ENCODE results near the gene NEDD4L.
"Not testable (repeated sequence)": the region's sequence is repeated elsewhere in the genome, so short reads cannot be mapped to it uniquely, and the experiment has no call there.

The NEDD4L gene

GRCh38 chr18:58258692-58259342 is 214.8 kb downstream of the NEDD4L start:
- in situ Hi-C loops (cut with HindIII; ENCODE audit: low pct_ligation_motif_present, low sequenced_read_pairs), result no loop called here
- H3K36me3 ChIP-seq (replicated peaks), result peaks cover 7% of the 10 kb centered on the region
- H3K4me3 ChIP-seq (ENCODE audit: low read depth, low read length), result no peak overlapping the region
- no peak overlapping the region for H3K27ac ChIP-seq
- TF ChIP-seq CTCF (IDR thresholded peaks at IDR 0.05; ENCODE audit: low read depth, low read length, missing control alignments), result no peak
- no peaks in the 10 kb centered on the region for H3K27me3 ChIP-seq (replicated peaks)
- no peak for DNase-seq

- TF ChIP-seq CTCF (IDR thresholded peaks at IDR 0.05; ENCODE audit: low read depth, low read length, missing control alignments), result no peak
- Histone ChIP-seq H3K27me3 (replicated peaks) (no peaks in the 10 kb centered on the region), H3K4me3 (ENCODE audit: low read depth, low read length) (no peak overlapping the region), H3K27ac (no peak overlapping the region), H3K36me3 (replicated peaks) (no peaks in the 10 kb centered on the region)
- in situ Hi-C loops (cut with HindIII; ENCODE audit: low pct_ligation_motif_present, low sequenced_read_pairs), result no loop called here
- no peak for DNase-seq
Measured at GRCh38 chr18:58263055-58263957, 219.3 kb downstream of the NEDD4L start.

- no peak overlapping the region for H3K27ac ChIP-seq
- no peaks in the 10 kb centered on the region for H3K36me3 ChIP-seq (replicated peaks)
- H3K4me3 ChIP-seq (ENCODE audit: low read depth, low read length), result no peak overlapping the region
- DNase-seq, result no peak
- in situ Hi-C loops (cut with HindIII; ENCODE audit: low pct_ligation_motif_present, low sequenced_read_pairs), result no loop called here
- no peaks in the 10 kb centered on the region for H3K27me3 ChIP-seq (replicated peaks)
- TF ChIP-seq CTCF (IDR thresholded peaks at IDR 0.05; ENCODE audit: low read depth, low read length, missing control alignments), result no peak
Measured at GRCh38 chr18:58264075-58264474, 220.0 kb downstream of the NEDD4L start.

- no peak overlapping the region for H3K27ac ChIP-seq
- no peaks in the 10 kb centered on the region for H3K36me3 ChIP-seq (replicated peaks)
- TF ChIP-seq CTCF (IDR thresholded peaks at IDR 0.05; ENCODE audit: low read depth, low read length, missing control alignments), result no peak
- in situ Hi-C loops (cut with HindIII; ENCODE audit: low pct_ligation_motif_present, low sequenced_read_pairs), result no loop called here
- no peak overlapping the region for H3K4me3 ChIP-seq (ENCODE audit: low read depth, low read length)
- H3K27me3 ChIP-seq (replicated peaks), result no peaks in the 10 kb centered on the region
- DNase-seq, result no peak
Measured at GRCh38 chr18:58264840-58265239, 220.8 kb downstream of the NEDD4L start.

GRCh38 chr18:58265489-58265888 is 221.5 kb downstream of the NEDD4L start:
- H3K27ac ChIP-seq; H3K36me3 ChIP-seq (replicated peaks); in situ Hi-C loops (cut with HindIII; ENCODE audit: low pct_ligation_motif_present, low sequenced_read_pairs); H3K4me3 ChIP-seq (ENCODE audit: low read depth, low read length); DNase-seq; H3K27me3 ChIP-seq (replicated peaks): not testable (repeated sequence)

GRCh38 chr18:58266291-58266690 is 222.3 kb downstream of the NEDD4L start:
- TF ChIP-seq CTCF (IDR thresholded peaks at IDR 0.05; ENCODE audit: low read depth, low read length, missing control alignments), result no peak
- in situ Hi-C loops (cut with HindIII; ENCODE audit: low pct_ligation_motif_present, low sequenced_read_pairs), result no loop called here
- Histone ChIP-seq H3K4me3 (ENCODE audit: low read depth, low read length) (no peak overlapping the region), H3K27me3 (replicated peaks) (no peaks in the 10 kb centered on the region), H3K36me3 (replicated peaks) (no peaks in the 10 kb centered on the region), H3K27ac (no peak overlapping the region)
- DNase-seq, result no peak

Measured in brain microvascular endothelial cell (primary cell).